Transverse colon (tissue), 4 donors: ENCODE data around the gene DIS3L2.

Experiments used
- CTCF ChIP-seq, 5 experiments: fragments of 200-600 bp in 3 of 5; fragments of 450-650 bp in 2 of 5; sonication (generic) in 3 of 5; IDR thresholded peaks; 1 replicate in 2 of 5; 2 replicates in 3 of 5; pipeline ENCODE4 v1.5.1; 2016 to 2017; ENCODE audit warnings: antibody characterized with exemption in 5 of 5, inconsistent platforms in 3 of 5, mild to moderate bottlenecking in 2 of 5, moderate library complexity in 1 of 5
- POLR2AphosphoS5 ChIP-seq, 3 donors: sonication (generic); formaldehyde crosslinking; IDR thresholded peaks; one replicate each; pipeline ENCODE4 v1.6.1; 2016; ENCODE audit warnings: antibody characterized with exemption in 3 of 3

- TF ChIP-seq POLR2AphosphoS5 (IDR thresholded peaks at IDR 0.05) (no peak), CTCF (IDR thresholded peaks at IDR 0.05) (no peak)
Observed at GRCh38 chr2:231917280-231918066, 44.0 kb upstream of the DIS3L2 start.
